GM18519 (cell line): ENCODE data around the gene NELL1.

Experiments
- ATAC-seq: cut with Tn5 transposase; IDR thresholded peaks from one replicate; pipeline ENCODE4 v1.9.1; 2021; ENCODE audit warnings: mild to moderate bottlenecking, moderate library complexity; ENCODE audit not compliant: unreplicated experiment, low FRiP score

Gene NELL1

GRCh38 chr11:20937826-20938225 lies 268.4 kb downstream of the NELL1 start:
- no peak for ATAC-seq

GRCh38 chr11:20949585-20949984 lies 280.2 kb downstream of the NELL1 start:
- ATAC-seq, result no peak

- ATAC-seq, result no peak
Measured at GRCh38 chr11:20962581-20962980, 293.2 kb downstream of the NELL1 start.

GRCh38 chr11:20963596-20963995 lies 294.2 kb downstream of the NELL1 start:
- ATAC-seq, result no peak

GRCh38 chr11:20964985-20965384 lies 295.6 kb downstream of the NELL1 start:
- ATAC-seq, result no peak

- ATAC-seq, result no peak
Measured at GRCh38 chr11:20966489-20966888, 297.1 kb downstream of the NELL1 start.

GRCh38 chr11:20973940-20974559 lies 304.7 kb downstream of the NELL1 start:
- no peak for ATAC-seq

- ATAC-seq, result no peak
Measured at GRCh38 chr11:20980736-20981135, 311.4 kb downstream of the NELL1 start.

GRCh38 chr11:20990447-20990846 lies 321.1 kb downstream of the NELL1 start:
- no peak for ATAC-seq

- no peak for ATAC-seq
Measured at GRCh38 chr11:20991471-20991870, 322.1 kb downstream of the NELL1 start.

GRCh38 chr11:21007297-21007696 lies 337.9 kb downstream of the NELL1 start:
- no peak for ATAC-seq

GRCh38 chr11:21018248-21018647 lies 348.9 kb downstream of the NELL1 start:
- ATAC-seq, result no peak

GRCh38 chr11:21026685-21027084 lies 357.3 kb downstream of the NELL1 start:
- ATAC-seq, result no peak

- ATAC-seq, result no peak
Measured at GRCh38 chr11:21037850-21038249, 368.5 kb downstream of the NELL1 start.

- no peak for ATAC-seq
Measured at GRCh38 chr11:21038801-21039200, 369.4 kb downstream of the NELL1 start.

GRCh38 chr11:21040630-21041029 lies 371.2 kb downstream of the NELL1 start:
- no peak for ATAC-seq

- ATAC-seq, result no peak
Measured at GRCh38 chr11:21048626-21049025, 379.2 kb downstream of the NELL1 start.

- ATAC-seq, result no peak
Measured at GRCh38 chr11:21053466-21053865, 384.1 kb downstream of the NELL1 start.

GRCh38 chr11:21056644-21057043 lies 387.3 kb downstream of the NELL1 start:
- no peak for ATAC-seq

- ATAC-seq, result no peak
Measured at GRCh38 chr11:21059879-21060278, 390.5 kb downstream of the NELL1 start.

GRCh38 chr11:21066030-21066429 lies 396.6 kb downstream of the NELL1 start:
- ATAC-seq, result no peak

- no peak for ATAC-seq
Measured at GRCh38 chr11:21068886-21069285, 399.5 kb downstream of the NELL1 start.

- no peak for ATAC-seq
Measured at GRCh38 chr11:21069909-21070308, 400.5 kb downstream of the NELL1 start.
